Measurements from ENCODE around the gene HSP90AB1.

The HSP90AB1 gene

GRCh38 chr6:44289726-44290260 is 42.9 kb downstream of the HSP90AB1 start:
- no peak for DNase-seq (ENCODE audit: low read depth)

- DNase-seq (ENCODE audit: low read depth): no peak
Measured at GRCh38 chr6:44291841-44292240, 44.9 kb downstream of the HSP90AB1 start.

DNA sequence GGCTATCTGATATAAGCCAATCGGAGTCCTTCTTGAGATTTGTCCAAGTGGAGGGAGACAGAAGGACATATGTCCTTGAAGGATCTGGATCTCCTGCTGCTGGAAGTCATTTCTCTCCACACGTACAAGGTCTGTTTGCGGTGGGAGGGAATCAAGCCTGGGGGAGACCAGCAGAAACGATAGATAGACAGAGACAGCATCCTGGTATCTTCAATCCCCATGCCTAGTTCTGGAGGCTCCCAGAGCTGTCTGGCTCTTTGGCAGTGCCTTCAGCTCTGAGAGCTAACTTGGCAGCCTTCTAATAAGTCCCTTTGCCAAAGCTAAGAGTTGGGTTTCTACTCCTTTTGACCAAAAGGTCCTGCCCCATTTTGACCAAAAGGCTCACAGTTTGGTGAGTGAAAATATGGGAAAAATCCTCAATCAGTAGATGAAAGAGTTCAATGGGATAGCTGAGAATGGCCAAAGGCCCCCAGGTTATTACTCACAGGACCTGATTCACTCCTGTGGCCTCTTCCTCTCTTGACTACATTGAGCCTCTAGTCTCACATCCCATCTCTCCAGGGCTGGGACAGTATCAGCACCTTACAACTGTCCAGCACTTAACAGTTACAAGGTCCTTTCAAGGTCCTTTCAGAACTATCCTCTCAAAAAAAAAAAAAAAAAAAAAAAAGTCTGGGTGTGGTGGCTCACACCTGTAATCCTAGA is 45.9 kb downstream of the HSP90AB1 start:
- DNase-seq (ENCODE audit: low read depth): no peak

- no peak for DNase-seq (ENCODE audit: low read depth)
Measured at GRCh38 chr6:44294832-44295791, 48.2 kb downstream of the HSP90AB1 start.

DNA sequence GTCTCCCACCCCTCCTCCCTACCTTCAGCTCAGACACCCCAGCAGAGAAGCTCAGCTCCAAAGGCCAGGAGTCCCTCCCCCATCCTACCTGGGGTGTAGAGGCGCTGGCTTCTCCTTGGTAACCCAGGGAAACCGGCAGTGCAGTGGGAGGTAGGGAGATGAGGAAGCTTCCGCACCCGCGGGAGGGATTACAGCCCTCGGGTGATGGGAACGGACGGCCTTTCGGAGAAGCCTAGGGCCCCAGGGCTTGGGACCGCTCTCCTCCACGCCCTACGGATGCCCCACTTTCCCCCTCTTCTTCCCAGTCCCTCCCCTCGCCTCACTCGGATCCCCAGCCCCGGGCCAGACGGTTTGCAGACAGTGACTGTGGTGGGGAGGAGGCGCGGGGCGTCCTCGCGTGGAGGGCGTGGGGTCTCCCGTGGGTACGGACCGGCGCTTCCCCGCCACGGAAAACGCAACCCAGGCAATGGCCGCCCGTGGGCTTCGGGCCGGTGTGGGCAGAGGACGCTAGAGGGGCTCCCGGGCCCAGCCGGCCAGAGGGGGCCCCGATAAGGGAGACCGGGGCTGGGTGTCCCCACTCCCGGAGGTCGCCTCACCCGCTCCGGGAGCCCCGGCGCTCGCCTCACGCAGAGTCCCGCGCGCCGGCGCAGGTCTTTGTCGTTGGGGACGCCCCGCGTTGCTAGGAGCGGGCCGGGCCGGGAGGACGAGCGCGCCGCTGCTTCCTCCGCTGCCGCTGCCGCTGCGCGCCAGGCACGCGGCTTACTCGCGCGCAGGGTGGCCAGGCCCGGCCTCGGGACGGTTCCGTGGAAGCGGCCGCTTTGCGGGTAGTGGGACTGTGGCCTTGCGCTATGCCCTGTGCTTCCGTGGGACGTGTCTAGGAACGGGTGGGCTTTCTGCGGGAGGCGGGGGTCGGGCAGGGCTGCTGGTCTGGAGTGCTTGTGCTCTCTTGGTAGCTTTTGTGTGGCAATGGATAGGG is 50.5 kb downstream of the HSP90AB1 start:
- peak; percentile 11 for DNase-seq (ENCODE audit: low read depth)

GRCh38 chr6:44298055-44298803 is 51.3 kb downstream of the HSP90AB1 start:
- DNase-seq (ENCODE audit: low read depth): no peak

DNA sequence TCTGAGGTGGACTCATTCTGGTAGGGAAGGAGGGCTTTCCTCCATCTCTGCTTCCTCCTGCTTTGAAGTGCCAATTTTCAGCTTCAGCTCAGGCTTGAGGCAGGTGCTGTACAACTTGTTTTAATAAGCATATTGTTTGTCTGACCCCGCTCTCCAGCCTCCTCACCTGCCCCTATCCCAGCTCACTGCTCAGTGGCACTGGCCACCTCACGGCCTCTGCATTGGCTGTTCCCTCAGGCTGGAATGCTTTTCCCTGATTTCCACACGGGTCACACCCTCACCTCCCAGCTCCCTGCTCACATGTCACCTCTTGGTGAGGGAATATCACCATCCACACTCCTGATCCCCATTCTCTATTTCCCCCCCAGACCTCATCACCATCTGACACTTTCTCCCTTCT is 52.0 kb downstream of the HSP90AB1 start:
- no peak for DNase-seq (ENCODE audit: low read depth)

GRCh38 chr6:44300292-44300823 is 53.5 kb downstream of the HSP90AB1 start:
- no peak for DNase-seq (ENCODE audit: low read depth)

DNA sequence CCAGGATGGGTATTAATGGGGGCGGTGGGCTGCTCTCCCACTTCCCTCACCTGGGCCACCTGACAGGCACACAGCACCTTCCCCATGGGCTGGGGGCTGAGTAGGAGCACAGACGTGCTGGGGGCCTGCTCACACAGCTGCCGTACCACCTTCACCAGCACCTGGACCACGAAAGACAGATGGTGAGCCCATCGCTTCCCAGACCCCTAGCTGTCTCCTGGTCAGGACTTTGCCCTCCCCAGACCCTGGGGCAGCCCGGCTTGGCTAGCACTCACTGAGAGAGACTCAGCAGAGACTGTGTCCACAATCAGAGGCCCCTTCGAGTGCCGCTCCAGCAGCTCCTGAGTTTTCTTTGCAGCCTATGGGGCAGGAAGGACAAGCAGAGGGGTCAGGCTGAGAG is 54.2 kb downstream of the HSP90AB1 start:
- DNase-seq (ENCODE audit: low read depth): no peak

GRCh38 chr6:44301782-44302564 is 55.1 kb downstream of the HSP90AB1 start:
- no peak for DNase-seq (ENCODE audit: low read depth)

DNA sequence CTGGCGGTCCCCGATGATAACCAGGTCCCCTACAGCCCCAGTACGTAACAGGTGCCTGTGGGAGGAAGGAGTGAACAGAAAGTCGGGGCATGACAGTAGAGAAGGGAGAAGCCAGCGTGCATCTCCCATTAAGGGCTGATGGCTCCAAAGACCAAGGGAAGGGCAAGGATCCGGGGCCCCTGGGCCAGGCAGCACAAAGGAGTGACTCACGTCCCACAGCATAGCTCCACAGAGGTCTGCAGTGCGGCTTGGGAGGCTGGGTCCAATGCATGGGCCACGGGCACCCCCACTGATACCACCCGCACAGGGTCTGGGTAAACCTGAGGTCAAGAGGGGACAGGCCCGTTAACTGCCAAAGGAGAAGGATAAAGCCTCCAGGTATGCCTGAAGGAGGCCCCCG is 56.0 kb downstream of the HSP90AB1 start:
- DNase-seq (ENCODE audit: low read depth): no peak
